Natural killer cell (primary cell): ENCODE results near the gene GRM5. TPM values are rescaled to one million over a fixed set of nuclear protein-coding genes. Genes with fewer than 3 reads are reported as not detected.
"Not testable (repeated sequence)": the region's sequence is repeated elsewhere in the genome, so short reads cannot be mapped to it uniquely, and the experiment has no call there.

ENCODE experiments used
- ATAC-seq, 3 donors: fragments of 150-1000 bp in 2 of 3; fragments of 200-7000 bp in 1 of 3; cut with Tn5 transposase; 1 replicate in 1 of 3; 2 replicates in 2 of 3; pipeline ENCODE4 v1.10.0; 2021; ENCODE audit warnings: mild to moderate bottlenecking in 2 of 3, moderate library complexity in 2 of 3
- DNase-seq, 2 donors: peaks; one replicate each; pipeline versions ENCODE4 v3.0.0 to v3.0.0-alpha.2; 2013 to 2021; ENCODE audit warnings: mixed read lengths in 1 of 2
- H3K27ac ChIP-seq: one replicate; pipeline ENCODE4 v1.5.1; 2013; ENCODE audit warnings: mild to moderate bottlenecking, low read length
- H3K27me3 ChIP-seq: one replicate; pipeline ENCODE4 v1.6.1; 2013; ENCODE audit warnings: low read length; ENCODE audit not compliant: control insufficient read depth, insufficient read depth
- H3K36me3 ChIP-seq: one replicate; pipeline ENCODE4 v1.6.1; 2013; ENCODE audit warnings: low read length; ENCODE audit not compliant: control insufficient read depth, insufficient read depth
- H3K4me1 ChIP-seq: one replicate; pipeline ENCODE4 v1.6.1; 2013; ENCODE audit warnings: low read length; ENCODE audit not compliant: control insufficient read depth, insufficient read depth
- H3K4me3 ChIP-seq: one replicate; pipeline ENCODE4 v1.5.1; 2013; ENCODE audit warnings: low read length
- H3K9me3 ChIP-seq: one replicate; pipeline ENCODE4 v1.6.1; 2013; ENCODE audit warnings: low read length; ENCODE audit not compliant: control insufficient read depth, insufficient read depth
- H3K27ac Mint-ChIP-seq, 2 donors: one replicate each; pipeline ENCODE4 v1.8.0; 2022; ENCODE audit warnings: mild to moderate bottlenecking in 2 of 2, mixed read lengths in 2 of 2, moderate library complexity in 1 of 2
- H3K27me3 Mint-ChIP-seq, 2 donors: one replicate each; pipeline ENCODE4 v1.8.0; 2022; ENCODE audit warnings: low read depth in 2 of 2, mixed read lengths in 2 of 2
- H3K36me3 Mint-ChIP-seq: one replicate; pipeline ENCODE4 v1.8.0; 2022; ENCODE audit warnings: mixed read lengths
- H3K4me1 Mint-ChIP-seq, 2 donors: one replicate each; pipeline ENCODE4 v1.8.0; 2022; ENCODE audit warnings: mixed read lengths in 2 of 2
- H3K4me3 Mint-ChIP-seq: one replicate; pipeline ENCODE4 v1.8.0; 2022; ENCODE audit warnings: mild to moderate bottlenecking, moderate library complexity, mixed read lengths
- H3K9me3 Mint-ChIP-seq, 2 donors: one replicate each; pipeline ENCODE4 v1.8.0; 2022; ENCODE audit warnings: mixed read lengths in 2 of 2
- CTCF ChIP-seq: fragments of 200-600 bp; IDR thresholded peaks from one replicate; pipeline ENCODE4 v1.8.0; 2022; ENCODE audit warnings: antibody characterized with exemption
- WGBS: methylation state at CpG from one replicate; pipeline ENCODE4 v1.1.7; 2013; ENCODE audit warnings: missing lambda C conversion rate; ENCODE audit not compliant: insufficient coverage; 5-methylcytosine and 5-hydroxymethylcytosine counted together
- intact Hi-C: fragments of 100-400 bp; cut with micrococcal nuclease; formaldehyde crosslinking; loops from one replicate; pipeline ENCODE4 v1.14.2; 2022
- total RNA-seq, 4 donors: library from RNA; stranded (reverse); fragments of 120-200 nt in 1 of 4; gene quantifications; one replicate each; pipeline versions ENCODE4 v1.2.3 to v1.2.4, GENCODE V29; 2013 to 2022

The GRM5 gene
- not detected for total RNA-seq
- total RNA-seq (2013), result not detected

GRCh38 chr11:89065651-89066201, at the start of gene GRM5:
TSS of gene GRM5 (minus strand) at chr11:89065982. CDS start at chr11:89047872, 18,110 bp downstream.
- H3K9me3 Mint-ChIP-seq, H3K4me3 ChIP-seq, H3K9me3 ChIP-seq, H3K27me3 Mint-ChIP-seq, H3K4me1 Mint-ChIP-seq, H3K4me3 Mint-ChIP-seq, intact Hi-C loops, DNase-seq, ATAC-seq, H3K27ac Mint-ChIP-seq, H3K36me3 ChIP-seq, H3K36me3 Mint-ChIP-seq, H3K27me3 ChIP-seq, H3K4me1 ChIP-seq, H3K27ac ChIP-seq: not testable (repeated sequence)
- WGBS, result 6% methylated on average over 47 of the region's 47 CpGs

DNA sequence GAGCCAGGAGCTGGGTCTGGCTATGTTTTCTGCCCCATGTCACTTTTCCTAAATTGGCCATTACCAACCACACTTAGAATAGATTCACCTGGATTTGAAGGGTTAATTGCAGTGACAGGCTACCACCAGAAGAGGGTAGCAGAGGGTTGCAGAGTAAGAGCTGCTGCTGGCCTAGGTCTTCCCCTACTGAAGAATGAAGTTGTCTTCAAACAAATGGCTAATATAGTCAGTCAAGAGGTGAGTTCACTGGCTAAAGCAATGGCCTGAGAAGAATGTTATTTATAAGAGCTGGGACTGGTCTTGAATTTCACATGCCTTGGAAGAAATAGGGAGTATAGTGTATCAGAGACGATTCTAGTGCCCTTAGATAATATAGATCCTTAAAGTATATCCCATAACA, 32.2 kb upstream of the GRM5 start:
- H3K36me3 Mint-ChIP-seq, H3K27ac Mint-ChIP-seq, H3K4me1 Mint-ChIP-seq, H3K9me3 ChIP-seq, intact Hi-C loops, H3K27me3 Mint-ChIP-seq, H3K9me3 Mint-ChIP-seq, H3K36me3 ChIP-seq, H3K27me3 ChIP-seq, H3K27ac ChIP-seq, H3K4me3 Mint-ChIP-seq, H3K4me1 ChIP-seq, H3K4me3 ChIP-seq: not testable (repeated sequence)
- no CpG with 5 or more reads among the region's 1 CpG for WGBS
- DNase-seq (peak in 1 of 2 donors; percentile 5), ATAC-seq (peak in 2 of 3 donors; percentile 42 to 50)
- peak; percentile 14 for TF ChIP-seq CTCF

DNA sequence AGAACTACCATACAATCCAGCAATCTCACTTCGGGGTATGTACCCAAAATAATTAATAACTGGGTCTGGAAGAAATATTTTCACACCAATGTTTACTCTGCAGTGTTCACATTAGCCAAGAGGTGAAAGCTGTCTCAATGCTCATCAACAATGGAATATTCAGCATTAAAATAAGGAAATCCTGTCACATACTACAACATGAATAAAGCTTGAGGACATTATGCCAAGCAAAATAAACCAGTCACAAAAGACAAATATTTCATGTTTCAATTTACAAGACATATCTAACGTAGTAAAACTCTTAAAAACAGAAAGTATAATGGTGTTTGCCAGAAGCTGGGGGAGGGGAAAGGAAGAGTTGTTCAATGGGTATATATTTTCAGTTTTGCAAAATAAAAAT, 28.0 kb upstream of the GRM5 start:
- H3K36me3 Mint-ChIP-seq, result peaks cover 11% of the 10 kb centered on the region
- H3K4me1 ChIP-seq, H3K36me3 ChIP-seq, intact Hi-C loops, DNase-seq, H3K27ac ChIP-seq, H3K27me3 ChIP-seq, H3K9me3 ChIP-seq, H3K27ac Mint-ChIP-seq, H3K27me3 Mint-ChIP-seq, H3K4me1 Mint-ChIP-seq, ATAC-seq, H3K4me3 Mint-ChIP-seq, H3K4me3 ChIP-seq: not testable (repeated sequence)
- no CpG with 5 or more reads among the region's 2 CpGs for WGBS
- H3K9me3 Mint-ChIP-seq, result peaks cover 6 to 16% of the 10 kb centered on the region in 2 donors

GRCh38 chr11:89084951-89085350, 19.2 kb upstream of the GRM5 start:
- not testable (repeated sequence) for H3K27ac Mint-ChIP-seq

GRCh38 chr11:89070911-89071310, 5.1 kb upstream of the GRM5 start:
- ATAC-seq, H3K27ac Mint-ChIP-seq, H3K27me3 Mint-ChIP-seq, H3K4me1 Mint-ChIP-seq, H3K9me3 ChIP-seq, H3K4me3 ChIP-seq, H3K27me3 ChIP-seq, H3K36me3 Mint-ChIP-seq, intact Hi-C loops, H3K27ac ChIP-seq, H3K9me3 Mint-ChIP-seq, H3K4me3 Mint-ChIP-seq, H3K36me3 ChIP-seq, H3K4me1 ChIP-seq, DNase-seq: not testable (repeated sequence)
- WGBS, result 53% methylated on average over 1 of the region's 1 CpG

More at GRCh38 chr11:89084951-89085350, 19.2 kb upstream of the GRM5 start:
- peaks cover 3 to 16% of the 10 kb centered on the region in 2 donors for H3K9me3 Mint-ChIP-seq
- ATAC-seq, H3K27me3 Mint-ChIP-seq, H3K36me3 ChIP-seq, H3K4me1 ChIP-seq, H3K4me3 Mint-ChIP-seq, H3K4me3 ChIP-seq, H3K27me3 ChIP-seq, H3K36me3 Mint-ChIP-seq, DNase-seq, H3K9me3 ChIP-seq, intact Hi-C loops, H3K27ac ChIP-seq, H3K4me1 Mint-ChIP-seq: not testable (repeated sequence)
- no CpG with 5 or more reads among the region's 3 CpGs for whole genome bisulfite sequencing
